HepG2 (cell line): ENCODE data around the gene GNRHR. TPM values are rescaled to one million over a fixed set of nuclear protein-coding genes. Genes with fewer than 3 reads are reported as not detected.

ENCODE experiments used
- ATAC-seq: fragments of 200-7000 bp; cut with Tn5 transposase; 3 replicates; pipeline ENCODE4 v1.9.1; 2020; ENCODE audit warnings: mild to moderate bottlenecking, moderate library complexity
- BruUV-seq: library from RNA; stranded (reverse); fragments of 400-500 nt; replicated peaks from 2 replicates; lab custom pipeline; 2021; lab: Mats Ljungman, UMichigan
- CTCF ChIA-PET: fragments of 300-600 bp; formaldehyde crosslinking; extraction: SDS; loops from one replicate; lab custom pipeline; 2021; ENCODE audit warnings: low total read pairs, inconsistent platforms, low intra/inter-chr PET ratio; lab: Yijun Ruan, JAX
- POLR2A ChIA-PET: fragments of 350-600 bp; sonication (Branson Sonifier 250); formaldehyde crosslinking; loops from one replicate; lab custom pipeline; 2020; ENCODE audit warnings: antibody characterized with exemption, inconsistent platforms; lab: Yijun Ruan, JAX
- DNase-seq: peaks from one replicate; pipeline ENCODE4 v3.0.0-alpha.2; 2015; ENCODE audit warnings: low spot score
- FAIRE-seq: peaks from 3 replicates; lab custom pipeline; 2011; peaks lifted over from hg19 to GRCh38; lab: Jason Lieb, UNC
- H2AFZ ChIP-seq: one replicate; pipeline ENCODE4 v1.6.1; 2011; ENCODE audit warnings: low read length, inconsistent platforms
- H3K27ac ChIP-seq: fragments of 300-600 bp; 3 replicates; pipeline ENCODE4 v1.8.0; 2011; ENCODE audit warnings: mixed run types, mild to moderate bottlenecking, mixed read lengths, low read length, inconsistent platforms; ENCODE audit not compliant: insufficient read depth; ENCODE audit errors: extremely low read length
- H3K27me3 ChIP-seq, 2 experiments: fragments of 200-600 bp in 1 of 2; 2 replicates in 1 of 2; 3 replicates in 1 of 2; pipeline versions ENCODE4 v1.6.0 to v1.8.0; 2011; ENCODE audit warnings: low read length in 2 of 2, mild to moderate bottlenecking in 2 of 2, moderate library complexity in 2 of 2, inconsistent platforms in 1 of 2; ENCODE audit not compliant: insufficient read depth in 2 of 2, control insufficient read depth in 1 of 2
- H3K36me3 ChIP-seq, 2 experiments: fragments of 200-600 bp in 1 of 2; replicated peaks in 1 of 2; 2 replicates in 1 of 2; 3 replicates in 1 of 2; pipeline versions ENCODE4 v1.5.1 to v1.8.0; 2011; ENCODE audit warnings: low read length in 2 of 2, inconsistent platforms in 1 of 2; ENCODE audit not compliant: insufficient read depth in 2 of 2, control insufficient read depth in 1 of 2
- H3K4me1 ChIP-seq: 2 replicates; pipeline ENCODE4 v1.5.1; 2012; ENCODE audit warnings: low read length, inconsistent platforms; ENCODE audit not compliant: insufficient read depth
- H3K4me2 ChIP-seq: 2 replicates; pipeline ENCODE4 v1.6.0; 2011; ENCODE audit warnings: low read depth, low read length, inconsistent platforms
- H3K4me3 ChIP-seq, 3 experiments: fragments of 200-600 bp in 1 of 3; sonication (generic), shearing (Covaris generic) in 1 of 3; replicated peaks in 1 of 3; 2 replicates each; pipeline ENCODE4 v1.5.1; 2011 to 2016; ENCODE audit warnings: low read length in 3 of 3, inconsistent platforms in 2 of 3, low read depth in 2 of 3, mild to moderate bottlenecking in 2 of 3, control low read depth in 1 of 3, mixed read lengths in 1 of 3; ENCODE audit not compliant: insufficient read depth in 1 of 3
- H3K79me2 ChIP-seq: one replicate; pipeline ENCODE4 v1.6.1; 2011; ENCODE audit warnings: low read length, inconsistent platforms; ENCODE audit not compliant: insufficient read depth
- H3K9ac ChIP-seq: 2 replicates; pipeline ENCODE4 v1.6.0; 2011; ENCODE audit warnings: mild to moderate bottlenecking, low read depth, low read length, inconsistent platforms; ENCODE audit not compliant: insufficient read depth
- H3K9me3 ChIP-seq: 2 replicates; pipeline ENCODE4 v1.5.1; 2012; ENCODE audit warnings: mild to moderate bottlenecking, low read length
- H4K20me1 ChIP-seq: 2 replicates; pipeline ENCODE4 v1.6.0; 2011; ENCODE audit warnings: inconsistent platforms, mild to moderate bottlenecking, low read length, moderate library complexity; ENCODE audit not compliant: insufficient read depth
- CCDC6 ChIP-seq: sonication (generic); formaldehyde crosslinking; IDR thresholded peaks from 2 replicates; pipeline ENCODE4 v1.8.1; 2022; ENCODE audit warnings: mild to moderate bottlenecking, missing genetic modification reagents, moderate library complexity
- CEBPB ChIP-seq: IDR thresholded peaks from 2 replicates; pipeline ENCODE4 v1.6.1; 2011; ENCODE audit warnings: low read depth, low read length, improper control_type of control experiment, borderline replicate concordance
- CSRNP2 ChIP-seq: sonication (generic); formaldehyde crosslinking; conservative IDR thresholded peaks from 2 replicates; pipeline ENCODE4 v1.8.0; 2022; ENCODE audit warnings: low read depth, missing genetic modification reagents
- ERF ChIP-seq: IDR thresholded peaks from 2 replicates; pipeline ENCODE4 v1.6.1; 2018; ENCODE audit warnings: missing biosample characterization, missing genetic modification reagents
- HDAC2 ChIP-seq: sonication (generic); formaldehyde crosslinking; IDR thresholded peaks from 2 replicates; pipeline ENCODE4 v1.4.0; 2020; ENCODE audit warnings: missing genetic modification reagents
- HES4 ChIP-seq: sonication (generic); formaldehyde crosslinking; IDR thresholded peaks from 2 replicates; pipeline ENCODE4 v1.9.0; 2021; ENCODE audit warnings: mild to moderate bottlenecking, missing genetic modification reagents, borderline replicate concordance
- IKZF5 ChIP-seq: IDR thresholded peaks from 2 replicates; pipeline ENCODE4 v1.6.1; 2018; ENCODE audit warnings: missing genetic modification reagents, mild to moderate bottlenecking, missing compliant biosample characterization
- MXI1 ChIP-seq: IDR thresholded peaks from 3 replicates; pipeline ENCODE4 v1.6.1; 2012; ENCODE audit warnings: low read depth, low read length, inconsistent platforms, borderline replicate concordance
- MYNN ChIP-seq: sonication (generic); formaldehyde crosslinking; IDR thresholded peaks from 2 replicates; pipeline ENCODE4 v1.4.0; 2020; ENCODE audit warnings: mild to moderate bottlenecking, low read depth, missing genetic modification reagents
- SIX4 ChIP-seq: sonication (generic); formaldehyde crosslinking; IDR thresholded peaks from 2 replicates; pipeline ENCODE4 v1.4.0; 2020; ENCODE audit warnings: missing genetic modification reagents
- TIGD3 ChIP-seq: sonication (generic); formaldehyde crosslinking; IDR thresholded peaks from 2 replicates; pipeline ENCODE4 v1.5.1; 2020; ENCODE audit warnings: mild to moderate bottlenecking, missing genetic modification reagents, borderline replicate concordance
- ZNF337 ChIP-seq: sonication (generic); formaldehyde crosslinking; IDR thresholded peaks from 2 replicates; pipeline ENCODE4 v1.5.1; 2020; ENCODE audit warnings: missing genetic modification reagents, low read depth, mild to moderate bottlenecking, borderline replicate concordance
- ZNF354B ChIP-seq: sonication (generic); formaldehyde crosslinking; IDR thresholded peaks from 2 replicates; pipeline ENCODE4 v1.8.0; 2022; ENCODE audit warnings: mild to moderate bottlenecking, missing genetic modification reagents
- ZSCAN12 ChIP-seq: sonication (generic); formaldehyde crosslinking; IDR thresholded peaks from 2 replicates; pipeline ENCODE4 v1.9.0; 2021; ENCODE audit warnings: mild to moderate bottlenecking, missing genetic modification reagents
- WGBS: methylation state at CpG from one replicate; pipeline ENCODE4 v1.1.6; 2017; ENCODE audit warnings: low lambda C conversion rate; 5-methylcytosine and 5-hydroxymethylcytosine counted together
- in situ Hi-C: cut with HindIII; loops from 2 replicates; pipeline ENCODE4 v1.10.0; 2017; ENCODE audit warnings: low pct_unique_long_range_greater_than_20kb; ENCODE audit not compliant: extremely low pct_ligation_motif_present
- intact Hi-C: fragments of 100-400 bp; cut with micrococcal nuclease; formaldehyde crosslinking; loops from one replicate; pipeline ENCODE4 v1.10.0; 2022; ENCODE audit not compliant: unreplicated experiment
- polyA plus RNA-seq, 8 experiments: library from polyadenylated mRNA; depleted of rRNA in 3 of 8; stranded (reverse) in 7 of 8; unstranded in 1 of 8; fragments of >200 nt; fragmentation: Illumina TruSeq in 4 of 8; extraction: Trizol in 4 of 8; gene quantifications; 2 replicates each; pipeline versions ENCODE4 v1.2.1 to v1.2.3, GENCODE V29; 2011 to 2016; ENCODE audit warnings: low read depth in 4 of 8, missing spikeins in 1 of 8, mixed read lengths in 1 of 8; ENCODE audit not compliant: insufficient read depth in 1 of 8
- total RNA-seq, 5 experiments: library from RNA; depleted of rRNA; stranded (reverse); fragments of >200 nt; fragmentation: Illumina TruSeq; extraction: Trizol; gene quantifications; 2 replicates each; pipeline ENCODE4 v1.2.3, GENCODE V29; 2016; ENCODE audit warnings: low read depth in 1 of 5
- TF ChIP-seq, protein P1 (sequence below): sonication (generic); formaldehyde crosslinking; IDR thresholded peaks from 2 replicates; pipeline ENCODE4 v1.4.0; 2020; ENCODE audit warnings: missing genetic modification reagents
- TF ChIP-seq, protein P2 (sequence below): IDR thresholded peaks from 2 replicates; pipeline ENCODE4 v1.6.1; 2016; ENCODE audit warnings: missing compliant biosample characterization, missing genetic modification reagents, borderline replicate concordance

GNRHR gene
- total and polyA plus RNA-seq, 2 of the 13 experiments (the other 11 are each of a cell fraction or from before 2014, with no cell fraction given): not detected

DNA sequence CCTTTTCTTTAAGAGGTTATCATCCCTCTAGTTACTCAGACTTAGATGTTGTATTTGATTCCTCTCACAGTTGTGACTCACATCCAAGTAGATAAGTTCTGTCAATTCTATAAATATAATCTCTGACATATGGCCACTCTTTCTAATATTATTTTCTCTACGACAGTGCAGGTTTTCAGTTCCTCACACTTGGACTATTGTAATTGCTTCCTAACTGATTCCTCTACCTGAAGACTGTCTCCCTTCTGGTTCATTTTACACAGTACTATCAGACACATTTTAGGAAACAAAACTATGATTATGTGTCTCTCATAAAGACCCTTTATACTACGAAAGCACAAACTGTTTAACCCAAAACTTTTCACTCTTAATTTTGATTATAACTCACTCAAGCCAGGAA is 31.3 kb upstream of the GNRHR start (continued):
- TF ChIP-seq CEBPB: no peak
- no peak for TF ChIP-seq CCDC6 (CRISPR knock-in tag)
- no peak for TF ChIP-seq ZNF337 (CRISPR knock-in tag)
- TF ChIP-seq IKZF5: no peak

GRCh38 chr4:67779631-67780030 is 25.4 kb upstream of the GNRHR start:
- CTCF ChIA-PET: no interaction called here
- Histone ChIP-seq H3K27ac (no peak overlapping the region), H3K4me3 (no peak overlapping the region), H3K36me3 (no peaks in the 10 kb centered on the region; a peak in 1 of 5 replicates), H3K9me3 (no peaks in the 10 kb centered on the region), H3K4me1 (no peaks in the 10 kb centered on the region), H3K9ac (no peak overlapping the region), H3K27me3 (no peaks in the 10 kb centered on the region), H2AFZ (no peak overlapping the region), H4K20me1 (no peaks in the 10 kb centered on the region), H3K79me2 (no peaks in the 10 kb centered on the region), H3K4me2 (no peak overlapping the region)
- in situ Hi-C loops (no loop called here), intact Hi-C loops (no loop called here)
- WGBS: 56% methylated on average over 2 of the region's 2 CpGs
- DNase-seq (no peak), ATAC-seq (no peak), FAIRE-seq (no peak)
- POLR2A ChIA-PET: no interaction called here
- no TSS peak for BruUV-seq
- TF ChIP-seq MYNN (no peak), ERF (CRISPR knock-in tag) (no peak), HES4 (CRISPR knock-in tag) (no peak), CSRNP2 (CRISPR knock-in tag) (no peak), ZNF354B (CRISPR knock-in tag) (no peak), TIGD3 (no peak), SIX4 (no peak), ZSCAN12 (CRISPR knock-in tag) (no peak), HDAC2 (no peak), MXI1 (no peak)
- TF ChIP-seq, protein P1, sequence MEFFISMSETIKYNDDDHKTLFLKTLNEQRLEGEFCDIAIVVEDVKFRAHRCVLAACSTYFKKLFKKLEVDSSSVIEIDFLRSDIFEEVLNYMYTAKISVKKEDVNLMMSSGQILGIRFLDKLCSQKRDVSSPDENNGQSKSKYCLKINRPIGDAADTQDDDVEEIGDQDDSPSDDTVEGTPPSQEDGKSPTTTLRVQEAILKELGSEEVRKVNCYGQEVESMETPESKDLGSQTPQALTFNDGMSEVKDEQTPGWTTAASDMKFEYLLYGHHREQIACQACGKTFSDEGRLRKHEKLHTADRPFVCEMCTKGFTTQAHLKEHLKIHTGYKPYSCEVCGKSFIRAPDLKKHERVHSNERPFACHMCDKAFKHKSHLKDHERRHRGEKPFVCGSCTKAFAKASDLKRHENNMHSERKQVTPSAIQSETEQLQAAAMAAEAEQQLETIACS: no peak
- TF ChIP-seq, protein P2, sequence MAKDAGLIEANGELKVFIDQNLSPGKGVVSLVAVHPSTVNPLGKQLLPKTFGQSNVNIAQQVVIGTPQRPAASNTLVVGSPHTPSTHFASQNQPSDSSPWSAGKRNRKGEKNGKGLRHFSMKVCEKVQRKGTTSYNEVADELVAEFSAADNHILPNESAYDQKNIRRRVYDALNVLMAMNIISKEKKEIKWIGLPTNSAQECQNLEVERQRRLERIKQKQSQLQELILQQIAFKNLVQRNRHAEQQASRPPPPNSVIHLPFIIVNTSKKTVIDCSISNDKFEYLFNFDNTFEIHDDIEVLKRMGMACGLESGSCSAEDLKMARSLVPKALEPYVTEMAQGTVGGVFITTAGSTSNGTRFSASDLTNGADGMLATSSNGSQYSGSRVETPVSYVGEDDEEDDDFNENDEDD (CRISPR knock-in tag): no peak
